Cardiac muscle cell (in vitro differentiated cells and primary cell): ENCODE results near the gene CISTR. TPM values are rescaled to one million over a fixed set of nuclear protein-coding genes. Genes with fewer than 3 reads are reported as not detected.

Experiments used
- DNase-seq, 2 donors: peaks; one replicate each; pipeline versions ENCODE4 v3.0.0 to v3.0.0-alpha.2; 2010 to 2017; ENCODE audit warnings: low read depth in 1 of 2, low spot score in 1 of 2
- H3K27ac ChIP-seq: fragments of 200-600 bp; sonication (generic); 2 replicates; pipeline ENCODE4 v1.5.1; 2016
- H3K27me3 ChIP-seq: fragments of 200-600 bp; sonication (generic); 2 replicates; pipeline ENCODE4 v1.6.0; 2016; ENCODE audit warnings: control low read depth
- H3K36me3 ChIP-seq: fragments of 200-600 bp; sonication (generic); 2 replicates; pipeline ENCODE4 v1.5.1; 2016; ENCODE audit warnings: control low read depth
- H3K4me1 ChIP-seq: fragments of 200-600 bp; sonication (generic); 2 replicates; pipeline ENCODE4 v1.8.1; 2017; ENCODE audit warnings: low read depth, mild to moderate bottlenecking, mixed run types
- H3K4me3 ChIP-seq: fragments of 200-600 bp; sonication (generic); 2 replicates; pipeline ENCODE4 v1.5.1; 2016; ENCODE audit warnings: mild to moderate bottlenecking
- H3K9me3 ChIP-seq: fragments of 200-600 bp; sonication (generic); 2 replicates; pipeline ENCODE4 v1.5.1; 2017; ENCODE audit warnings: low read depth, mild to moderate bottlenecking, control low read depth
- CTCF ChIP-seq: IDR thresholded peaks from 2 replicates; pipeline ENCODE4 v1.5.1; 2012; ENCODE audit warnings: low read depth, mild to moderate bottlenecking, low read length
- polyA plus RNA-seq: library from polyadenylated mRNA; unstranded; fragments of >200 nt; fragmentation: Nextera tagmentation; extraction: Ambion mirVana; gene quantifications from 2 replicates; pipeline ENCODE4 v1.2.1, GENCODE V29; 2016
- total RNA-seq: library from RNA; depleted of rRNA; stranded (reverse); fragments of >200 nt; gene quantifications from 2 replicates; pipeline ENCODE4 v1.2.3, GENCODE V29; 2016

Gene CISTR
- total and polyA plus RNA-seq, 2 experiments from 2014 or later = 0.34 TPM; not detected in 1

GRCh38 chr12:53748072-53748840, 3.5 kb downstream of the CISTR start:
- no peak for DNase-seq
- no peak overlapping the region for H3K4me3 ChIP-seq
- TF ChIP-seq CTCF = no peak
- H3K27ac ChIP-seq = no peak overlapping the region
- peaks cover 91% of the 10 kb centered on the region for H3K27me3 ChIP-seq
- no peaks in the 10 kb centered on the region for H3K4me1 ChIP-seq
- no peaks in the 10 kb centered on the region for H3K9me3 ChIP-seq
- no peaks in the 10 kb centered on the region for H3K36me3 ChIP-seq

- no peak for TF ChIP-seq CTCF
- Histone ChIP-seq H3K4me3 (no peak overlapping the region), H3K27me3 (peaks cover 91% of the 10 kb centered on the region), H3K27ac (no peak overlapping the region), H3K36me3 (no peaks in the 10 kb centered on the region), H3K9me3 (no peaks in the 10 kb centered on the region), H3K4me1 (no peaks in the 10 kb centered on the region)
- DNase-seq = no peak
Observed at GRCh38 chr12:53747095-53747494, 4.7 kb downstream of the CISTR start.

GRCh38 chr12:53746592-53747092, 5.1 kb downstream of the CISTR start:
- Histone ChIP-seq H3K9me3 (no peaks in the 10 kb centered on the region), H3K4me3 (no peak overlapping the region), H3K27me3 (peaks cover 91% of the 10 kb centered on the region), H3K27ac (no peak overlapping the region), H3K4me1 (no peaks in the 10 kb centered on the region), H3K36me3 (no peaks in the 10 kb centered on the region)
- peak; percentile 94 for DNase-seq
- peak; percentile 100 for TF ChIP-seq CTCF

- Histone ChIP-seq H3K4me1 (no peaks in the 10 kb centered on the region), H3K27me3 (peaks cover 90% of the 10 kb centered on the region)
Observed at GRCh38 chr12:53744751-53745150, 7.0 kb downstream of the CISTR start.

GRCh38 chr12:53744130-53744441, 7.7 kb downstream of the CISTR start:
- H3K27ac ChIP-seq = no peak overlapping the region
- no peaks in the 10 kb centered on the region for H3K4me1 ChIP-seq
- H3K36me3 ChIP-seq = no peaks in the 10 kb centered on the region
- H3K9me3 ChIP-seq = no peaks in the 10 kb centered on the region
- DNase-seq = no peak
- H3K27me3 ChIP-seq = peaks cover 90% of the 10 kb centered on the region
- H3K4me3 ChIP-seq = no peak overlapping the region
- no peak for TF ChIP-seq CTCF

More at GRCh38 chr12:53744751-53745150, 7.0 kb downstream of the CISTR start:
- no peak for DNase-seq
- Histone ChIP-seq H3K27ac (no peak overlapping the region), H3K4me3 (no peak overlapping the region), H3K36me3 (no peaks in the 10 kb centered on the region), H3K9me3 (no peaks in the 10 kb centered on the region)
- no peak for TF ChIP-seq CTCF
